AG04450 (cell line): ENCODE measurements around the gene UBASH3A. TPM values are rescaled to one million over a fixed set of nuclear protein-coding genes. Genes with fewer than 3 reads are reported as not detected.

Experiments used
- CTCF ChIA-PET: fragments of 300-600, 350-600 bp; formaldehyde crosslinking; extraction: SDS; loops from one replicate; lab custom pipeline; 2022; ENCODE audit warnings: antibody characterized with exemption, inconsistent platforms; lab: Charles Lee
- POLR2A ChIA-PET: fragments of 350-600 bp; formaldehyde crosslinking; extraction: SDS; loops from one replicate; lab custom pipeline; 2021; ENCODE audit warnings: antibody characterized with exemption, inconsistent platforms; lab: Yijun Ruan, JAX
- DNase-seq: peaks from one replicate; pipeline ENCODE4 v3.0.0-alpha.2; 2011; ENCODE audit warnings: low read depth, low spot score
- H3K27ac ChIP-seq: one replicate; pipeline ENCODE4 v1.5.1; 2012; ENCODE audit warnings: low read depth, low read length, control low read depth
- H3K27me3 ChIP-seq: one replicate; pipeline ENCODE4 v1.6.0; 2012; ENCODE audit warnings: low read length; ENCODE audit not compliant: control insufficient read depth, insufficient read depth
- H3K4me3 ChIP-seq: 2 replicates; pipeline ENCODE4 v1.5.1; 2011; ENCODE audit warnings: mild to moderate bottlenecking, low read depth, low read length, control low read depth
- H3K9me3 ChIP-seq: 2 replicates; pipeline ENCODE4 v1.5.1; 2012; ENCODE audit warnings: low read length; ENCODE audit not compliant: control insufficient read depth, insufficient read depth
- polyA plus RNA-seq: library from polyadenylated mRNA; depleted of rRNA; stranded (reverse); fragments of >200 nt; gene quantifications from 2 replicates; pipeline ENCODE4 v1.2.3, GENCODE V29; 2011
- TF ChIP-seq, protein P1 (sequence below): IDR thresholded peaks from 2 replicates; pipeline ENCODE4 v1.5.1; 2011; ENCODE audit warnings: low read depth, low read length, control low read depth, inconsistent platforms

UBASH3A gene
- polyA plus RNA-seq, 1 experiment, result not detected

DNA sequence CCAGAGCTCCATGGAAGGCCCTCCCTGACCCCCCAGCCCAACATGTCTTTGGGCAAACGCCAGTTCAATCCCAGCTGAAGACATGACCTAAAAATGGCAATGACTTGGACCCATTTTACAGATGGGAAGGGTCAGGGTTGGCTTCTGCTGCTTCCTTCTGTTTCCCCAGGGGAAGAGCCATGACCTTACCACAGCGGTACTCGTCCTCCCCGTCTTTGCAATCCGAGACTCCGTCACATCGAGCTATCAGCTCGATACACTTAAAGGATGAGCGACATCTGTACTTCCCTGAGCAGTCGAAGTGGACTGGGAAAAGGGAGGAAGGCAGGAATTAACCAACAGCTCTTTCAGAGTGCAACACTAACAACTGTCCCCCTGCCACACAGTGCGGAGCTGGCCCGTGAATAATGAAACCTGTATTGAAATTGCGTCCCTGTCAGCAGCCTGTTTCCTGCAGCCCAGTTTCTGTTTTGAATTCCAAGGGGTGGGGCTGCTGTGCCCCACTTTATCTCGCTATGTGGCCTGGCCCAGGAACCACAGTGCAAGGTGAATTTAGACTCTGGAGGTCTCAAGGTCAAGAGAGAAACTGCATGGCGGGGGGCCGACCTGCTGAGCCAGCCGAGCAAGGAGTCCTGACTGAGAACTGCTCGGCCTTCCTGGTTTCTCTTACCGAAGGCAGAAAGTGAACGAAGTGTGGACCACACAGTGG lies 14.8 kb upstream of the UBASH3A start:
- POLR2A ChIA-PET, result no interaction called here
- Histone ChIP-seq H3K9me3 (no peaks in the 10 kb centered on the region; the same call in 1 of the 2 replicates), H3K4me3 (no peak overlapping the region), H3K27me3 (peaks cover 5% of the 10 kb centered on the region), H3K27ac (no peak overlapping the region)
- TF ChIP-seq, protein P1, sequence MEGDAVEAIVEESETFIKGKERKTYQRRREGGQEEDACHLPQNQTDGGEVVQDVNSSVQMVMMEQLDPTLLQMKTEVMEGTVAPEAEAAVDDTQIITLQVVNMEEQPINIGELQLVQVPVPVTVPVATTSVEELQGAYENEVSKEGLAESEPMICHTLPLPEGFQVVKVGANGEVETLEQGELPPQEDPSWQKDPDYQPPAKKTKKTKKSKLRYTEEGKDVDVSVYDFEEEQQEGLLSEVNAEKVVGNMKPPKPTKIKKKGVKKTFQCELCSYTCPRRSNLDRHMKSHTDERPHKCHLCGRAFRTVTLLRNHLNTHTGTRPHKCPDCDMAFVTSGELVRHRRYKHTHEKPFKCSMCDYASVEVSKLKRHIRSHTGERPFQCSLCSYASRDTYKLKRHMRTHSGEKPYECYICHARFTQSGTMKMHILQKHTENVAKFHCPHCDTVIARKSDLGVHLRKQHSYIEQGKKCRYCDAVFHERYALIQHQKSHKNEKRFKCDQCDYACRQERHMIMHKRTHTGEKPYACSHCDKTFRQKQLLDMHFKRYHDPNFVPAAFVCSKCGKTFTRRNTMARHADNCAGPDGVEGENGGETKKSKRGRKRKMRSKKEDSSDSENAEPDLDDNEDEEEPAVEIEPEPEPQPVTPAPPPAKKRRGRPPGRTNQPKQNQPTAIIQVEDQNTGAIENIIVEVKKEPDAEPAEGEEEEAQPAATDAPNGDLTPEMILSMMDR, result no peak
- CTCF ChIA-PET, result no interaction called here
- DNase-seq, result no peak

DNA sequence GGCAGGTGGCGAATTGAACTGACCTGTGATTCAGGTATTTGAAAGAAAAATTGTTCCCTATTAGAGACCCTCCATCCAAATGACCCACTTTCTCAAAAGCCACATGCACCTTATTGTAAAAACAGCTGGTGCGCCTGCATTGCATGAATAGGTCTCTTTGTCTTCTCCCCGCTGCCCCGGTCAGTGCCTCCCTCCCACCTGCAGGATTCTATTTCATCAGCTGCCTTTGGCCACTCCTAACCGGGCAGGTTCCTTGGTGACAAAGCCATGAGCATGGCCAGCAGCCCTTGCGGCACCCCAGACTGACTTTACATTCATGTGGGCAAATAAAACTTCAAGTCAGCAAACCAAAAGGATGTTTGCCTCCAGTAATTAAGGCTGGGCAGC lies 14.3 kb upstream of the UBASH3A start:
- no peak for DNase-seq
- POLR2A ChIA-PET, result no interaction called here
- Histone ChIP-seq H3K4me3 (no peak overlapping the region), H3K27ac (no peak overlapping the region), H3K9me3 (no peaks in the 10 kb centered on the region; the same call in 1 of the 2 replicates), H3K27me3 (peaks cover 5% of the 10 kb centered on the region)
- CTCF ChIA-PET, result no interaction called here
- TF ChIP-seq, protein P1, result no peak

DNA sequence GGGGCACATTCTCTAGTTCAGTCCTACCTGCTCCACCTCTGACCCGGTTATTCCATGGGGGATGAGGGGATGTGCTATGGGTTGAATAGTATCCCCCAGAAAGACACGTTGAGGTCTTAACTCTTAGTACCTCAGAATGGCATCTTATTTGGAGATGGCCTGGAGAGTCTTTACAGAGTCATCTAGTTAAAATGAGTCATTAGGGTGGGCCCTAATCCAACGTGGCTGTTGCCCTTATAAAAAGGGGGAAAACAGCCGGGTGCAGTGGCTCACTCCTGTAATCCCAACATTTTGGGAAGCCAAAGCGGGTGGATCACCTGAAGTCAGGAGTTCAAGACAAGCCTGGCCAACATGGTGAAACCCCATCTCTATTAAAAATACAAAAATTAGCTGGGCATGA lies 13.5 kb upstream of the UBASH3A start:
- no peak for DNase-seq
- Histone ChIP-seq H3K27ac (no peak overlapping the region), H3K27me3 (peaks cover 8% of the 10 kb centered on the region), H3K4me3 (no peak overlapping the region), H3K9me3 (no peaks in the 10 kb centered on the region; the same call in 1 of the 2 replicates)
- POLR2A ChIA-PET, result no interaction called here
- TF ChIP-seq, protein P1, result no peak
- CTCF ChIA-PET, result no interaction called here

DNA sequence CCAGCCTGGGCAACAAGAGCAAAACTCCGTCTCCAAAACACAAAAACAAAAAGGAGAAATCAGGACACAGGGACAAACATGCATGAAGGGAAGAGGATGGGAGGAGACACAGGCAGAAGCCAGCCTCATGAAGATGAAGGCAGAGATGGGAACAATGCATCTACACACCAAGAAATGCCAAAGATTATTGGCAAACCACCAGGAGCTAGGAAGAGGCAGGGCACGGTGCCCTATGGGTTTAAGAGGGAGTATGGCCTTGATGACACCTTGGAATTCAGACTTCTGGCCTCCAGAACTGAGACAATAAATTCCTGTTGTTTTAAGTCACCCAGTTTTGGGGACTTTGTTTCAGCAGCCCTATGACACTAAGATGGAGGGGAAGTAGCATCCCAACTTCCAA lies 13.0 kb upstream of the UBASH3A start:
- no peak overlapping the region for H3K27ac ChIP-seq
- peaks cover 8% of the 10 kb centered on the region for H3K27me3 ChIP-seq
- DNase-seq, result no peak
- no peak overlapping the region for H3K4me3 ChIP-seq
- no peaks in the 10 kb centered on the region; the same call in 1 of the 2 replicates for H3K9me3 ChIP-seq
- TF ChIP-seq, protein P1, result no peak
- POLR2A ChIA-PET, result no interaction called here
- CTCF ChIA-PET, result no interaction called here

DNA sequence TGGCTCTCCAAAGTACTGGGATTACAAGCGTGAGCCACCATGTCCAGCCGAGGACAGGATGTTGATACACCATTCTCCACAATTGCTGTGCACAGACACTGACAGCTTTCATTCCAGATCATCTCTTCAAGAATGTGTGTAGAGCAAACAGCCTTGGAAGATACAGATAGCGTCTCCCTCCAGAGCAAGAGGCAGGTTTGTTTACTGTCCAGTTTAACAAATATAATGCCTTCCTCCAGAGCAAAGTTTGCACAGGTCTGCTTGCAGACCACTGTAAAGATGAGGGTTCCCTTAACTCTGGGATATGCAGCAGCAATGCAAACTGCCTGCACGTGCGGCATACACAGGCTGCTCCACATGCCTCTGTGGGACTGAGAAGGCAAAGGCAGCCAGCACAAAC lies 12.4 kb upstream of the UBASH3A start:
- ChIA-PET CTCF (no interaction called here), POLR2A (no interaction called here)
- TF ChIP-seq, protein P1, result no peak

More for the DNA sequence above, 12.4 kb upstream of the UBASH3A start:
- no peaks in the 10 kb centered on the region; the same call in 1 of the 2 replicates for H3K9me3 ChIP-seq
- no peak overlapping the region for H3K27ac ChIP-seq
- H3K27me3 ChIP-seq, result peaks cover 8% of the 10 kb centered on the region
- no peak for DNase-seq
- no peak overlapping the region for H3K4me3 ChIP-seq
